Fibroblast of mammary gland (primary cell): ENCODE measurements around the gene EFCAB12.

Source experiments
- DNase-seq: peaks from one replicate; pipeline ENCODE4 v3.0.0-alpha.2; 2010; ENCODE audit warnings: low read depth
- H3K4me3 ChIP-seq: 2 replicates; pipeline ENCODE4 v1.5.1; 2011; ENCODE audit warnings: low read depth, mild to moderate bottlenecking, low read length, moderate library complexity; ENCODE audit not compliant: control insufficient read depth
- CTCF ChIP-seq: conservative IDR thresholded peaks from 2 replicates; pipeline ENCODE4 v1.5.1; 2011; ENCODE audit warnings: low read depth, low read length, inconsistent platforms; ENCODE audit not compliant: control insufficient read depth, insufficient read depth

The EFCAB12 gene

GRCh38 chr3:129353589-129353941, 74.9 kb downstream of the EFCAB12 start:
- no peak for DNase-seq
- no peak overlapping the region for H3K4me3 ChIP-seq
- TF ChIP-seq CTCF: no peak

GRCh38 chr3:129352650-129353588, 75.5 kb downstream of the EFCAB12 start:
- TF ChIP-seq CTCF: no peak
- H3K4me3 ChIP-seq: no peak overlapping the region
- DNase-seq: no peak

- no peak for DNase-seq
- no peak overlapping the region for H3K4me3 ChIP-seq
- peak; percentile 4 for TF ChIP-seq CTCF
Measured at GRCh38 chr3:129352045-129352444, 76.4 kb downstream of the EFCAB12 start.
